Uterus (tissue), 4 donors: Measurements from ENCODE around the gene ACVRL1. TPM values are rescaled to one million over a fixed set of nuclear protein-coding genes. Genes with fewer than 3 reads are reported as not detected.
A peak's percentile ranks its signal among the peaks of the same experiment; 100 is the strongest.

Experiments used
- DNase-seq, 2 donors: peaks; one replicate each; pipeline ENCODE4 v3.0.0-alpha.2; 2019 to 2020
- H3K27ac ChIP-seq, 2 donors: fragments of 200-600 bp; sonication (generic); 1 replicate in 1 of 2; 2 replicates in 1 of 2; pipeline ENCODE4 v1.5.1; 2016 to 2018
- H3K27me3 ChIP-seq, 2 donors: fragments of 200-600 bp; sonication (generic); one replicate each; pipeline ENCODE4 v1.5.1; 2018 to 2019; ENCODE audit warnings: control low read depth in 1 of 2
- H3K36me3 ChIP-seq, 2 donors: fragments of 200-600 bp; sonication (generic); one replicate each; pipeline ENCODE4 v1.5.1; 2019; ENCODE audit warnings: control low read depth in 1 of 2
- H3K4me1 ChIP-seq, 2 donors: fragments of 200-600 bp; sonication (generic); one replicate each; pipeline ENCODE4 v1.5.1; 2018 to 2019; ENCODE audit warnings: control low read depth in 1 of 2
- H3K4me3 ChIP-seq, 2 donors: fragments of 200-600 bp; sonication (generic); 1 replicate in 1 of 2; 2 replicates in 1 of 2; pipeline ENCODE4 v1.5.1; 2018 to 2019; ENCODE audit warnings: mild to moderate bottlenecking in 1 of 2
- H3K9me3 ChIP-seq, 2 donors: fragments of 200-600 bp; sonication (generic); one replicate each; pipeline ENCODE4 v1.5.1; 2019; ENCODE audit warnings: control low read depth in 1 of 2
- POLR2A ChIP-seq, 2 donors: fragments of 450-650 bp; IDR thresholded peaks; one replicate each; pipeline ENCODE4 v1.6.1; 2016; ENCODE audit warnings: antibody characterized with exemption in 2 of 2, mild to moderate bottlenecking in 1 of 2, moderate library complexity in 1 of 2
- intact Hi-C: fragments of 100-400 bp; cut with DNase I; formaldehyde crosslinking; loops from one replicate; pipeline ENCODE4 v1.15.1; 2023; ENCODE audit warnings: low total_unique reads
- total RNA-seq, 4 donors: library from RNA; depleted of rRNA in 3 of 4; stranded (reverse); fragments of >200 nt in 3 of 4; gene quantifications; one replicate each; pipeline versions ENCODE4 v1.1.0 to v1.2.4, GENCODE V29; 2014 to 2023
- TF ChIP-seq, protein P1 (sequence below), 4 experiments: fragments of 200-600 bp in 2 of 4; fragments of 450-650 bp in 2 of 4; sonication (generic) in 2 of 4; IDR thresholded peaks; one replicate each; pipeline ENCODE4 v1.5.1; 2016 to 2019; ENCODE audit warnings: antibody characterized with exemption in 4 of 4, mild to moderate bottlenecking in 2 of 4, moderate library complexity in 1 of 4
- donor health status: DM: yes; HTN: yes; CAD: no.

The ACVRL1 gene
- total RNA-seq, 4 donors from 2014 or later, result 52.1 to 161 (median 127) TPM

DNA sequence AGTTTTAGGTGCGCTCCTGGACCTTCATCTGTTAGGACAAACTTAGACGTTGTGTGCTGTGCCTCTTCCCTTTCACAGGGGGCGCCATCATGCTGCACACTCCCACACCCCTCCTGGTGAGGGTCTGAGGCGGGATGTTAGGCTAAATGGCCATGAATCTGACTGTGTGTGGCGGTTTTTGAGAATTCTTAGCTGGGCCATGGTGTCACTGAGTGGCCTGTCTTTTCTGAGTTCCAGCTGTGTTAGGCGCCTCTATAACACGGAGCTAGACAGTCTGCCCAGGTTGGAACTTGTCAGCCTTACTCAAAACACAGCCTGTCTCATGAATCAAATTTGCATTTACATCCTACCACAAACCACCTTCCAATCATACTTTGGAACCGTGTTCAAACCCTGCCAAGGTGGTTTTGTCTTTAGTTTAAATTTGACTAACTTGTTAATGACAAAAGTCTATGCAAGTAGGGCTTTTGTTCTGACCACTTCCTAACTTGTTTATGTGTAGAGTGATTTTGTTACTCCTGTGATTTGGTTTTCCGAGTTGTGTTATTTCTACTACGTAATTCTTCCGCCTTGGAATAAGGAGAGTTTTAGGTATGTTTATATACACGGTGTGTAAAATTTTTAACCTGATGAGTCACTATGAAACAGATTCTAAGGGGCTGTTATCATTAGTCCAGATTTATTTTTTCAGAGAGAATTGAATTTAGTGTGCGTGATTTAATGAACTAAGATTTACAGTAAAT is 63.8 kb downstream of the ACVRL1 start:
- no peaks in the 10 kb centered on the region for H3K9me3 ChIP-seq
- H3K27me3 ChIP-seq, result no peaks in the 10 kb centered on the region
- no peak overlapping the region for H3K27ac ChIP-seq
- H3K4me3 ChIP-seq, result no peak overlapping the region
- no peak for DNase-seq
- H3K4me1 ChIP-seq, result peaks cover 0 to 9% of the 10 kb centered on the region in 2 donors
- H3K36me3 ChIP-seq, result no peaks in the 10 kb centered on the region
- TF ChIP-seq, protein P1, sequence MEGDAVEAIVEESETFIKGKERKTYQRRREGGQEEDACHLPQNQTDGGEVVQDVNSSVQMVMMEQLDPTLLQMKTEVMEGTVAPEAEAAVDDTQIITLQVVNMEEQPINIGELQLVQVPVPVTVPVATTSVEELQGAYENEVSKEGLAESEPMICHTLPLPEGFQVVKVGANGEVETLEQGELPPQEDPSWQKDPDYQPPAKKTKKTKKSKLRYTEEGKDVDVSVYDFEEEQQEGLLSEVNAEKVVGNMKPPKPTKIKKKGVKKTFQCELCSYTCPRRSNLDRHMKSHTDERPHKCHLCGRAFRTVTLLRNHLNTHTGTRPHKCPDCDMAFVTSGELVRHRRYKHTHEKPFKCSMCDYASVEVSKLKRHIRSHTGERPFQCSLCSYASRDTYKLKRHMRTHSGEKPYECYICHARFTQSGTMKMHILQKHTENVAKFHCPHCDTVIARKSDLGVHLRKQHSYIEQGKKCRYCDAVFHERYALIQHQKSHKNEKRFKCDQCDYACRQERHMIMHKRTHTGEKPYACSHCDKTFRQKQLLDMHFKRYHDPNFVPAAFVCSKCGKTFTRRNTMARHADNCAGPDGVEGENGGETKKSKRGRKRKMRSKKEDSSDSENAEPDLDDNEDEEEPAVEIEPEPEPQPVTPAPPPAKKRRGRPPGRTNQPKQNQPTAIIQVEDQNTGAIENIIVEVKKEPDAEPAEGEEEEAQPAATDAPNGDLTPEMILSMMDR (IDR thresholded peaks at IDR 0.05), result peak in 1 of 4 experiments; percentile 19
- TF ChIP-seq POLR2A (IDR thresholded peaks at IDR 0.05), result no peak
- intact Hi-C loops, result no loop called here

DNA sequence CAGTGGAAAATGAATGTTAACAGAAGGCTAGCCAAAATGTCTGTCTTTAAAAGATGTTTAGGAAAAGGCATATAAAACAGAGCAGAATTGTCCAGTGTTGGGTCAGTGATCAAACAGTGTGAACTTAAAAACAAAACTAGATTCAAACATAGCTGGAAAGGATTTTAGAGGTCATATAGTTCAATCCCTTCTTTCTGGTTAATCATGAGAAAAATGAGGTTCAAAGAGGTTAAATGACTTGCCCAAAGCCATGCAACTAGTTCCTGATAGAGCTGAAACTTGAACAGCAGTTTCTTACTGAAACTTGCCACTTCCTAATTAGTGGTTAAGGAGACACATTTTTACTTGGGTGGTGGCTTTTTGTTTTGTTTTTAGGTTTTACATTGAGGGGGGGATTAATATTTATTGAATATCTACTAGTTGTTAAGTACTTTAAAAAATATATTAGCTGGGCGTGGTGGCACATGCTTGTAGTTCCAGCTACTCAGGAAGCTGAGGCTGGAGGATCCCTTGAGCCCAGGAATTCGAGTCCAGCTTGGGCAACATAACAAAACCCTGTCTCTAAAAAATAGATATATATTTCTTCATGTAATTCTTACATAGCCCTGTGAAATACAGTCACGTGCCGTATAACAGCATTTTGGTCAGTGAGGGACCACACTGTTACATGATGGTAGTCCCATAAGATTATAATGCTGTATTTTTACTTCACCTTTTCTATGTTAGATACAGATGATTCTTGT is 64.5 kb downstream of the ACVRL1 start:
- TF ChIP-seq, protein P1 (IDR thresholded peaks at IDR 0.05), result no peak
- TF ChIP-seq POLR2A (IDR thresholded peaks at IDR 0.05), result no peak
- Histone ChIP-seq H3K27ac (peak overlapping the region; percentile 18 to 39), H3K4me3 (no peak overlapping the region), H3K36me3 (no peaks in the 10 kb centered on the region), H3K27me3 (no peaks in the 10 kb centered on the region), H3K4me1 (peaks cover 0 to 9% of the 10 kb centered on the region in 2 donors), H3K9me3 (no peaks in the 10 kb centered on the region)
- intact Hi-C loops, result no loop called here
- no peak for DNase-seq

DNA sequence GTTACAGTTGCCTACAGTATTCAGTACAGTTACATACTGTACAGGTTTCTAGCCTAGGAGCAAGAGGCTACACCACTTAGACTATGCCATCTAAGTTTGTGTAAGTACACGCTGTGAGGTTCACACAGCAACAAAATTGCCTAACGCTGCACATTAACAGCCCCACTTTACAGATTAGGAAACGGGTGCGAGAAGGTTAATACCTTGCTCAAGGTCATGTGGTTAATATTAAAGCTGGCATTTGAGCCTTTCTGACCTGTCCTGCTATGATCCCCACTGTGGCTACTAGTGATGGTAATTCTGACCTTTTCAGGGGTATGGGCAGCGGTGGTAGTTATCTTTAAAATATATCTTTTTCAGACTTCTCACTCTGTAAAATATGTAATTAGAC is 65.1 kb downstream of the ACVRL1 start:
- peak overlapping the region; percentile 18 to 39 for H3K27ac ChIP-seq

DNA sequence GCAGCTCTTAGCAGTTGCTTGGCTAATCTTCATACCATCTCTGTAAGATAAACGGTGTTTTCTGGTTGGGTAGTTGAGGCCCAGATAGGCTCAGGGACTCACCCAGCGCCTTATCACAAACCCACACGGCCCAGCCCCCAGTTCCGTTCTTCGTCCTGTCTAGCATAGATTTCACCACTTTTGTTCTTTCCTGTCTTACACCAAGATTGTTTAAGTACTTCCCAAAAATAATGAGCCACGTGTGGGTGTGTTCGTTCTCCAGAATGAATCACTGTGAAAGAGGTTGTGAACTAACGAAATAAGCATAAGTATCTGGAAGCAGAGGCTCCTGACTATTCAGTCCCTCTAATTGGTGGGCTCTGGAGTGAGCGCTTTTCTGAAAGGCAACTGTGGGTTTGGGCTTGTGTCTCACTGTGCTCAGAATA is 65.6 kb downstream of the ACVRL1 start:
- Histone ChIP-seq H3K27me3 (no peaks in the 10 kb centered on the region), H3K4me1 (peaks cover 0 to 9% of the 10 kb centered on the region in 2 donors), H3K9me3 (no peaks in the 10 kb centered on the region), H3K36me3 (no peaks in the 10 kb centered on the region), H3K27ac (peak overlapping the region; percentile 18 to 39), H3K4me3 (no peak overlapping the region)
- peak; percentile 47 to 63 for DNase-seq
- TF ChIP-seq, protein P1 (IDR thresholded peaks at IDR 0.05), result no peak
- no peak for TF ChIP-seq POLR2A (IDR thresholded peaks at IDR 0.05)
- intact Hi-C loops, result no loop called here

More for the DNA sequence above, 65.1 kb downstream of the ACVRL1 start:
- DNase-seq, result no peak
- H3K4me1 ChIP-seq, result peaks cover 0 to 9% of the 10 kb centered on the region in 2 donors
- H3K27me3 ChIP-seq, result no peaks in the 10 kb centered on the region
- no peaks in the 10 kb centered on the region for H3K9me3 ChIP-seq
- no peaks in the 10 kb centered on the region for H3K36me3 ChIP-seq
- no peak overlapping the region for H3K4me3 ChIP-seq
- TF ChIP-seq POLR2A (IDR thresholded peaks at IDR 0.05), result no peak
- TF ChIP-seq, protein P1 (IDR thresholded peaks at IDR 0.05), result no peak
- intact Hi-C loops, result no loop called here

Other genes starting within 250 kb of the ACVRL1 start
- gene FIGNL2, start 58.8 kb upstream of the ACVRL1 start, total RNA-seq, result 1 to 10 TPM in 2 of 4 donors, not detected in 2; 1.7 to 2.7 TPM
- 1 to 10 TPM in 1 of 4 donors, under 1 TPM in 2, not detected in 1; 0.14 to 2.9 (median 0.27) TPM for gene ANKRD33, start 19.4 kb upstream of the ACVRL1 start, total RNA-seq
- 10 to 100 TPM in 3 of 4 donors, 1 to 10 TPM in 1; 2.6 to 31.6 (median 14.4) TPM for gene ACVR1B, start 44.2 kb downstream of the ACVRL1 start, total RNA-seq
- gene TAMALIN, start 99.4 kb downstream of the ACVRL1 start, total RNA-seq, result 100 to 1,000 TPM in 1 of 4 donors, 10 to 100 TPM in 2, 1 to 10 TPM in 1; 6.4 to 153 (median 42.1) TPM
- 100 to 1,000 TPM in 3 of 4 donors, 10 to 100 TPM in 1; 31.7 to 297 (median 135) TPM for gene NR4A1, start 143.9 kb downstream of the ACVRL1 start, total RNA-seq
- 10 to 100 TPM; 28.3 to 42.1 (median 37.2) TPM for gene ATG101, start 162.5 kb downstream of the ACVRL1 start, total RNA-seq
- not detected for gene SMIM41, start 172.2 kb downstream of the ACVRL1 start, total RNA-seq